Activated CD8-positive, alpha-beta memory T cell treated with anti-CD3 and anti-CD28 coated beads, Interleukin-2, amount 50 U/mL, for 4 hours (primary cell): Measurements from ENCODE around the gene KCNG4.

Experiments
- DNase-seq: peaks from one replicate; pipeline ENCODE4 v3.0.0-alpha.2; 2020

Gene KCNG4

GRCh38 chr16:84182680-84183571, 56.9 kb downstream of the KCNG4 start:
- no peak for DNase-seq

- DNase-seq = no peak
Observed at GRCh38 chr16:84182104-84182503, 57.7 kb downstream of the KCNG4 start.

GRCh38 chr16:84181144-84181915, 58.5 kb downstream of the KCNG4 start:
- no peak for DNase-seq

- DNase-seq = no peak
Observed at GRCh38 chr16:84180519-84181140, 59.2 kb downstream of the KCNG4 start.

- no peak for DNase-seq
Observed at GRCh38 chr16:84179612-84180320, 60.0 kb downstream of the KCNG4 start.

- DNase-seq = no peak
Observed at GRCh38 chr16:84178892-84179611, 60.8 kb downstream of the KCNG4 start.

GRCh38 chr16:84178146-84178765, 61.6 kb downstream of the KCNG4 start:
- no peak for DNase-seq

GRCh38 chr16:84177741-84178073, 62.1 kb downstream of the KCNG4 start:
- DNase-seq = no peak

GRCh38 chr16:84176192-84177053, 63.4 kb downstream of the KCNG4 start:
- no peak for DNase-seq

- DNase-seq = peak; percentile 60
Observed at GRCh38 chr16:84175350-84176081, 64.3 kb downstream of the KCNG4 start.

- DNase-seq = no peak
Observed at GRCh38 chr16:84174396-84174795, 65.4 kb downstream of the KCNG4 start.

- DNase-seq = no peak
Observed at GRCh38 chr16:84169765-84170310, 70.0 kb downstream of the KCNG4 start.
